Measurements from ENCODE around the gene PRRC2B. TPM values are rescaled to one million over a fixed set of nuclear protein-coding genes. Genes with fewer than 3 reads are reported as not detected.
A peak's percentile ranks its signal among the peaks of the same experiment; 100 is the strongest.
"Not testable (repeated sequence)": the region's sequence is repeated elsewhere in the genome, so short reads cannot be mapped to it uniquely, and the experiment has no call there.

Gene PRRC2B
- total RNA-seq, 1 donor from 2014 or later, result 103 TPM

- H3K27me3 Mint-ChIP-seq (ENCODE audit: insufficient read depth), result no peaks in the 10 kb centered on the region
- no peak overlapping the region for H3K27ac Mint-ChIP-seq
- peaks cover 39% of the 10 kb centered on the region for H3K4me1 Mint-ChIP-seq (ENCODE audit: low read depth)
- intact Hi-C loops (cut with micrococcal nuclease), result no loop called here
- H3K9me3 Mint-ChIP-seq, result no peaks in the 10 kb centered on the region
- H3K4me3 Mint-ChIP-seq, result no peak overlapping the region
- H3K36me3 Mint-ChIP-seq (ENCODE audit: low read depth), result peaks cover 54% of the 10 kb centered on the region
- no peak for DNase-seq (ENCODE audit: low spot score)
These were observed 42.5 kb downstream of the PRRC2B start for GRCh38 chr9:131436376-131436775.

- no peak overlapping the region for H3K4me3 Mint-ChIP-seq
These were observed 43.0 kb downstream of the PRRC2B start for GRCh38 chr9:131436865-131437271.

GRCh38 chr9:131438190-131438589, 44.3 kb downstream of the PRRC2B start:
- Mint-ChIP-seq H3K27me3 (ENCODE audit: insufficient read depth) (no peaks in the 10 kb centered on the region), H3K4me1 (ENCODE audit: low read depth) (peaks cover 34% of the 10 kb centered on the region), H3K4me3 (no peak overlapping the region), H3K27ac (peak overlapping the region; percentile 25), H3K9me3 (no peaks in the 10 kb centered on the region), H3K36me3 (ENCODE audit: low read depth) (peaks cover 53% of the 10 kb centered on the region)
- no peak for DNase-seq (ENCODE audit: low spot score)
- intact Hi-C loops (cut with micrococcal nuclease), result no loop called here

More at GRCh38 chr9:131436865-131437271, 43.0 kb downstream of the PRRC2B start:
- DNase-seq (ENCODE audit: low spot score), result no peak
- Mint-ChIP-seq H3K4me1 (ENCODE audit: low read depth) (peaks cover 44% of the 10 kb centered on the region), H3K27me3 (ENCODE audit: insufficient read depth) (no peaks in the 10 kb centered on the region), H3K9me3 (no peaks in the 10 kb centered on the region), H3K27ac (no peak overlapping the region), H3K36me3 (ENCODE audit: low read depth) (peaks cover 54% of the 10 kb centered on the region)
- intact Hi-C loops (cut with micrococcal nuclease), result no loop called here

- Mint-ChIP-seq H3K27ac (no peak overlapping the region), H3K36me3 (ENCODE audit: low read depth) (peaks cover 52% of the 10 kb centered on the region), H3K27me3 (ENCODE audit: insufficient read depth) (no peaks in the 10 kb centered on the region), H3K9me3 (no peaks in the 10 kb centered on the region), H3K4me1 (ENCODE audit: low read depth) (peaks cover 34% of the 10 kb centered on the region), H3K4me3 (no peak overlapping the region)
- no peak for DNase-seq (ENCODE audit: low spot score)
- intact Hi-C loops (cut with micrococcal nuclease), result no loop called here
These were observed 45.3 kb downstream of the PRRC2B start for GRCh38 chr9:131439224-131439623.

GRCh38 chr9:131441441-131441840, 47.6 kb downstream of the PRRC2B start:
- DNase-seq (ENCODE audit: low spot score), result no peak
- Mint-ChIP-seq H3K36me3 (ENCODE audit: low read depth) (peaks cover 54% of the 10 kb centered on the region), H3K4me1 (ENCODE audit: low read depth) (peaks cover 34% of the 10 kb centered on the region), H3K27me3 (ENCODE audit: insufficient read depth) (no peaks in the 10 kb centered on the region), H3K4me3 (no peak overlapping the region), H3K9me3 (no peaks in the 10 kb centered on the region), H3K27ac (no peak overlapping the region)
- intact Hi-C loops (cut with micrococcal nuclease), result no loop called here

- Mint-ChIP-seq H3K27me3 (ENCODE audit: insufficient read depth) (no peaks in the 10 kb centered on the region), H3K9me3 (no peaks in the 10 kb centered on the region), H3K4me3 (no peak overlapping the region), H3K27ac (no peak overlapping the region), H3K36me3 (ENCODE audit: low read depth) (peaks cover 55% of the 10 kb centered on the region), H3K4me1 (ENCODE audit: low read depth) (peaks cover 34% of the 10 kb centered on the region)
- intact Hi-C loops (cut with micrococcal nuclease), result no loop called here
- no peak for DNase-seq (ENCODE audit: low spot score)
These were observed 48.5 kb downstream of the PRRC2B start for GRCh38 chr9:131442351-131442750.

- intact Hi-C loops (cut with micrococcal nuclease), result no loop called here
- H3K4me1 Mint-ChIP-seq (ENCODE audit: low read depth), result peaks cover 30% of the 10 kb centered on the region
- H3K36me3 Mint-ChIP-seq (ENCODE audit: low read depth), result peaks cover 49% of the 10 kb centered on the region
- H3K9me3 Mint-ChIP-seq, result no peaks in the 10 kb centered on the region
- H3K27me3 Mint-ChIP-seq (ENCODE audit: insufficient read depth), result no peaks in the 10 kb centered on the region
- H3K27ac Mint-ChIP-seq, result no peak overlapping the region
- H3K4me3 Mint-ChIP-seq, result no peak overlapping the region
- no peak for DNase-seq (ENCODE audit: low spot score)
These were observed 49.8 kb downstream of the PRRC2B start for GRCh38 chr9:131443648-131444047.

- intact Hi-C loops (cut with micrococcal nuclease), result no loop called here
- Mint-ChIP-seq H3K4me3 (no peak overlapping the region), H3K9me3 (no peaks in the 10 kb centered on the region), H3K27ac (no peak overlapping the region), H3K36me3 (ENCODE audit: low read depth) (peaks cover 54% of the 10 kb centered on the region), H3K27me3 (ENCODE audit: insufficient read depth) (no peaks in the 10 kb centered on the region), H3K4me1 (ENCODE audit: low read depth) (peaks cover 20% of the 10 kb centered on the region)
- no peak for DNase-seq (ENCODE audit: low spot score)
These were observed 52.4 kb downstream of the PRRC2B start for GRCh38 chr9:131446276-131446675.

- Mint-ChIP-seq H3K27me3 (ENCODE audit: insufficient read depth) (no peaks in the 10 kb centered on the region), H3K27ac (peak overlapping the region; percentile 45), H3K4me1 (ENCODE audit: low read depth) (peaks cover 14% of the 10 kb centered on the region), H3K36me3 (ENCODE audit: low read depth) (peaks cover 57% of the 10 kb centered on the region), H3K9me3 (no peaks in the 10 kb centered on the region), H3K4me3 (no peak overlapping the region)
- no peak for DNase-seq (ENCODE audit: low spot score)
- intact Hi-C loops (cut with micrococcal nuclease), result no loop called here
These were observed 53.3 kb downstream of the PRRC2B start for GRCh38 chr9:131447148-131447547.

GRCh38 chr9:131447600-131447999, 53.7 kb downstream of the PRRC2B start:
- DNase-seq (ENCODE audit: low spot score), result no peak
- Mint-ChIP-seq H3K4me3 (no peak overlapping the region), H3K27me3 (ENCODE audit: insufficient read depth) (no peaks in the 10 kb centered on the region), H3K4me1 (ENCODE audit: low read depth) (peaks cover 16% of the 10 kb centered on the region), H3K27ac (no peak overlapping the region), H3K36me3 (ENCODE audit: low read depth) (peaks cover 56% of the 10 kb centered on the region), H3K9me3 (no peaks in the 10 kb centered on the region)
- intact Hi-C loops (cut with micrococcal nuclease), result no loop called here

GRCh38 chr9:131448818-131449217, 54.9 kb downstream of the PRRC2B start:
- DNase-seq (ENCODE audit: low spot score), result no peak
- intact Hi-C loops (cut with micrococcal nuclease), result loop anchor here (1.0 to 2.0 kb wide), 2 partner anchors 42 to 52 kb away; no protein-coding TSS in a partner anchor
- Mint-ChIP-seq H3K4me1 (ENCODE audit: low read depth) (peaks cover 18% of the 10 kb centered on the region), H3K36me3 (ENCODE audit: low read depth) (peaks cover 61% of the 10 kb centered on the region), H3K27ac (peak overlapping the region; percentile 9), H3K9me3 (no peaks in the 10 kb centered on the region), H3K27me3 (ENCODE audit: insufficient read depth) (no peaks in the 10 kb centered on the region), H3K4me3 (no peak overlapping the region)

- intact Hi-C loops (cut with micrococcal nuclease), result loop anchor here (1.0 to 2.0 kb wide), 2 partner anchors 42 to 52 kb away; no protein-coding TSS in a partner anchor
- DNase-seq (ENCODE audit: low spot score), result no peak
- Mint-ChIP-seq H3K36me3 (ENCODE audit: low read depth) (peaks cover 62% of the 10 kb centered on the region), H3K9me3 (no peaks in the 10 kb centered on the region), H3K27me3 (ENCODE audit: insufficient read depth) (no peaks in the 10 kb centered on the region), H3K4me3 (no peak overlapping the region), H3K27ac (peak overlapping the region; percentile 9), H3K4me1 (ENCODE audit: low read depth) (peaks cover 21% of the 10 kb centered on the region)
These were observed 55.4 kb downstream of the PRRC2B start for GRCh38 chr9:131449276-131449675.

GRCh38 chr9:131454028-131454427, 60.1 kb downstream of the PRRC2B start:
- intact Hi-C loops (cut with micrococcal nuclease), result no loop called here
- Mint-ChIP-seq H3K36me3 (ENCODE audit: low read depth) (peaks cover 47% of the 10 kb centered on the region), H3K27me3 (ENCODE audit: insufficient read depth) (no peaks in the 10 kb centered on the region), H3K4me1 (ENCODE audit: low read depth) (peaks cover 17% of the 10 kb centered on the region), H3K4me3 (no peak overlapping the region), H3K27ac (no peak overlapping the region), H3K9me3 (no peaks in the 10 kb centered on the region)
- no peak for DNase-seq (ENCODE audit: low spot score)

- H3K27me3 Mint-ChIP-seq (ENCODE audit: insufficient read depth); H3K4me1 Mint-ChIP-seq (ENCODE audit: low read depth); H3K27ac Mint-ChIP-seq; H3K9me3 Mint-ChIP-seq; H3K4me3 Mint-ChIP-seq; DNase-seq (ENCODE audit: low spot score); intact Hi-C loops (cut with micrococcal nuclease): not testable (repeated sequence)
- H3K36me3 Mint-ChIP-seq (ENCODE audit: low read depth), result peaks cover 38% of the 10 kb centered on the region
These were observed 61.8 kb downstream of the PRRC2B start for GRCh38 chr9:131455655-131456054.

Data from activated T-helper 1 cell treated with anti-CD3 and anti-CD28 coated beads, Interleukin-12 subunit alpha, Interleukin-12 subunit beta, Interleukin-2, Interleukin-4 antibody, amounts not matched to agents 30 ng/mL and 10 ng/mL and 1 ng/mL, durations not matched to agents 14 hours and 24 hours and 36 hours (primary cell).